GM10266 (cell line): ENCODE measurements around the gene CLTCL1.

Source experiments
- DNase-seq: peaks from one replicate; pipeline ENCODE4 v3.0.0; 2012; ENCODE audit errors: extremely low spot score
- CTCF ChIP-seq: IDR thresholded peaks from 2 replicates; pipeline ENCODE4 v1.5.1; 2012; ENCODE audit warnings: mild to moderate bottlenecking, low read depth; ENCODE audit not compliant: control insufficient read depth, insufficient read depth; ENCODE audit errors: missing control alignments

CLTCL1 gene

GRCh38 chr22:19241593-19241906 is 50.0 kb downstream of the CLTCL1 start:
- no peak for DNase-seq
- no peak for TF ChIP-seq CTCF

- DNase-seq = no peak
- TF ChIP-seq CTCF = no peak
These were observed 50.5 kb downstream of the CLTCL1 start for GRCh38 chr22:19240813-19241592.

GRCh38 chr22:19239464-19239863 is 52.1 kb downstream of the CLTCL1 start:
- TF ChIP-seq CTCF = no peak
- no peak for DNase-seq

GRCh38 chr22:19238900-19239299 is 52.6 kb downstream of the CLTCL1 start:
- no peak for DNase-seq
- TF ChIP-seq CTCF = no peak

- no peak for DNase-seq
- TF ChIP-seq CTCF = no peak
These were observed 55.6 kb downstream of the CLTCL1 start for GRCh38 chr22:19235874-19236273.

- no peak for TF ChIP-seq CTCF
These were observed 57.2 kb downstream of the CLTCL1 start for GRCh38 chr22:19234126-19234896.

GRCh38 chr22:19233189-19233661 is 58.3 kb downstream of the CLTCL1 start:
- no peak for TF ChIP-seq CTCF
- DNase-seq = no peak

More at GRCh38 chr22:19234126-19234896, 57.2 kb downstream of the CLTCL1 start:
- DNase-seq = no peak
